ENCODE data around the gene FBXL7.

DNA sequence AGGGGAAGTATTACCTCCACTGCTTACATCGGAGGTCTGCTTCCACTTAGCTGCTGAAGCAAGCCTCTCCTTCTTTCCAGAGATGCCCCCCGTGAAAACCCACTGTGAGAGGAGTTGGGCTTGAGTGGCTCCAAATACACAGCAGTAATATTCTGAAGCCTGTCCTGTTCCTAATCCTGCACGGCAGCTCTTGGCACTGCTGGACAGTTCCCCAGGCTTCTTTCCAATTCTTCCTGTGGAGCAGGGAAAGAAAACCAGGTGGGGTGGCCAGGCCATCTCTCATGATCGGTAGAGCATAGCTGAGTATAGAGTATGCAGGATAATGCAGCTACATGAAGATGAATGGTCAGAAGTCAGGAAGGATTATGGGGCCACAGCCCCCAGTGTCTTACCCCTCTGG, 344.3 kb downstream of the FBXL7 start:
- TF ChIP-seq, protein P1, sequence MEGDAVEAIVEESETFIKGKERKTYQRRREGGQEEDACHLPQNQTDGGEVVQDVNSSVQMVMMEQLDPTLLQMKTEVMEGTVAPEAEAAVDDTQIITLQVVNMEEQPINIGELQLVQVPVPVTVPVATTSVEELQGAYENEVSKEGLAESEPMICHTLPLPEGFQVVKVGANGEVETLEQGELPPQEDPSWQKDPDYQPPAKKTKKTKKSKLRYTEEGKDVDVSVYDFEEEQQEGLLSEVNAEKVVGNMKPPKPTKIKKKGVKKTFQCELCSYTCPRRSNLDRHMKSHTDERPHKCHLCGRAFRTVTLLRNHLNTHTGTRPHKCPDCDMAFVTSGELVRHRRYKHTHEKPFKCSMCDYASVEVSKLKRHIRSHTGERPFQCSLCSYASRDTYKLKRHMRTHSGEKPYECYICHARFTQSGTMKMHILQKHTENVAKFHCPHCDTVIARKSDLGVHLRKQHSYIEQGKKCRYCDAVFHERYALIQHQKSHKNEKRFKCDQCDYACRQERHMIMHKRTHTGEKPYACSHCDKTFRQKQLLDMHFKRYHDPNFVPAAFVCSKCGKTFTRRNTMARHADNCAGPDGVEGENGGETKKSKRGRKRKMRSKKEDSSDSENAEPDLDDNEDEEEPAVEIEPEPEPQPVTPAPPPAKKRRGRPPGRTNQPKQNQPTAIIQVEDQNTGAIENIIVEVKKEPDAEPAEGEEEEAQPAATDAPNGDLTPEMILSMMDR (IDR thresholded peaks at IDR 0.05), result no peak
- no peak for TF ChIP-seq POLR2A (IDR thresholded peaks at IDR 0.05)

Measured in lower leg skin (tissue), 3 donors.